ACC112 (cell line): Measurements from ENCODE around the gene KRT80.

Source experiments
- H2AFZ ChIP-seq: fragments of 200-600 bp; sonication (generic); one replicate; pipeline ENCODE4 v1.6.0; 2017; ENCODE audit warnings: antibody characterized with exemption, low read length; ENCODE audit not compliant: unreplicated experiment
- H3K27ac ChIP-seq: fragments of 200-600 bp; sonication (generic); 2 replicates; pipeline ENCODE4 v1.5.1; 2014; ENCODE audit warnings: low read depth, mild to moderate bottlenecking, antibody characterized with exemption, low read length, moderate library complexity
- H3K27me3 ChIP-seq: fragments of 200-600 bp; sonication (generic); 2 replicates; pipeline ENCODE4 v1.6.1; 2014; ENCODE audit warnings: mild to moderate bottlenecking, antibody characterized with exemption, low read length, moderate library complexity, mixed read lengths; ENCODE audit not compliant: insufficient read depth
- H3K36me3 ChIP-seq: fragments of 200-600 bp; sonication (generic); 2 replicates; pipeline ENCODE4 v1.6.1; 2016; ENCODE audit warnings: mild to moderate bottlenecking, antibody characterized with exemption, low read length, moderate library complexity, mixed read lengths; ENCODE audit not compliant: insufficient read depth
- H3K4me1 ChIP-seq: fragments of 200-600 bp; sonication (generic); one replicate; pipeline ENCODE4 v1.6.1; 2016; ENCODE audit warnings: low read length, mixed read lengths; ENCODE audit not compliant: insufficient read depth, unreplicated experiment, control insufficient read depth
- H3K4me3 ChIP-seq: fragments of 200-600 bp; sonication (generic); 2 replicates; pipeline ENCODE4 v1.5.1; 2014; ENCODE audit warnings: mild to moderate bottlenecking, low read depth, low read length
- H3K79me2 ChIP-seq: fragments of 200-600 bp; sonication (generic); one replicate; pipeline ENCODE4 v1.6.0; 2016; ENCODE audit warnings: low read length; ENCODE audit not compliant: control insufficient read depth, unreplicated experiment, insufficient read depth

The KRT80 gene

GRCh38 chr12:52160200-52160599 lies 31.6 kb downstream of the KRT80 start:
- Histone ChIP-seq H3K36me3 (no peaks in the 10 kb centered on the region), H3K4me1 (peaks cover 19% of the 10 kb centered on the region), H3K79me2 (no peaks in the 10 kb centered on the region), H2AFZ (no peak overlapping the region), H3K4me3 (no peak overlapping the region), H3K27me3 (no peaks in the 10 kb centered on the region), H3K27ac (no peak overlapping the region)

- H3K79me2 ChIP-seq = no peaks in the 10 kb centered on the region
- H2AFZ ChIP-seq = no peak overlapping the region
- no peaks in the 10 kb centered on the region for H3K27me3 ChIP-seq
- no peak overlapping the region for H3K4me3 ChIP-seq
- H3K4me1 ChIP-seq = peaks cover 24% of the 10 kb centered on the region
- H3K27ac ChIP-seq = no peak overlapping the region; the same call in 1 of the 2 replicates
- no peaks in the 10 kb centered on the region for H3K36me3 ChIP-seq
Observed at GRCh38 chr12:52157566-52158150, 34.2 kb downstream of the KRT80 start.

GRCh38 chr12:52156757-52157565 lies 34.9 kb downstream of the KRT80 start:
- no peak overlapping the region for H3K4me3 ChIP-seq
- no peak overlapping the region; the same call in 1 of the 2 replicates for H3K27ac ChIP-seq
- H2AFZ ChIP-seq = no peak overlapping the region
- H3K79me2 ChIP-seq = no peaks in the 10 kb centered on the region
- peaks cover 29% of the 10 kb centered on the region for H3K4me1 ChIP-seq
- H3K27me3 ChIP-seq = no peaks in the 10 kb centered on the region
- H3K36me3 ChIP-seq = no peaks in the 10 kb centered on the region

- peaks cover 34% of the 10 kb centered on the region for H3K4me1 ChIP-seq
Observed at GRCh38 chr12:52156311-52156710, 35.5 kb downstream of the KRT80 start.

GRCh38 chr12:52155048-52155868 lies 36.6 kb downstream of the KRT80 start:
- no peaks in the 10 kb centered on the region for H3K27me3 ChIP-seq
- no peak overlapping the region for H3K4me3 ChIP-seq
- H3K4me1 ChIP-seq = peaks cover 34% of the 10 kb centered on the region
- H3K79me2 ChIP-seq = no peaks in the 10 kb centered on the region
- H3K36me3 ChIP-seq = no peaks in the 10 kb centered on the region
- no peak overlapping the region for H2AFZ ChIP-seq
- H3K27ac ChIP-seq = peak overlapping the region; percentile 56

More at GRCh38 chr12:52156311-52156710, 35.5 kb downstream of the KRT80 start:
- H3K27ac ChIP-seq = no peak overlapping the region
- no peaks in the 10 kb centered on the region for H3K27me3 ChIP-seq
- no peak overlapping the region for H2AFZ ChIP-seq
- no peaks in the 10 kb centered on the region for H3K79me2 ChIP-seq
- no peak overlapping the region for H3K4me3 ChIP-seq
- no peaks in the 10 kb centered on the region for H3K36me3 ChIP-seq

GRCh38 chr12:52152905-52153317 lies 38.9 kb downstream of the KRT80 start:
- peak overlapping the region; percentile 33; the same call in 1 of the 2 replicates for H3K4me3 ChIP-seq
- H3K4me1 ChIP-seq = peaks cover 49% of the 10 kb centered on the region
- H3K36me3 ChIP-seq = no peaks in the 10 kb centered on the region
- H2AFZ ChIP-seq = no peak overlapping the region
- H3K27me3 ChIP-seq = no peaks in the 10 kb centered on the region
- H3K79me2 ChIP-seq = no peaks in the 10 kb centered on the region
- H3K27ac ChIP-seq = peak overlapping the region; percentile 99; the same call in 1 of the 2 replicates

- Histone ChIP-seq H2AFZ (peak overlapping the region; percentile 14), H3K27me3 (no peaks in the 10 kb centered on the region), H3K36me3 (no peaks in the 10 kb centered on the region), H3K27ac (peak overlapping the region; percentile 99), H3K4me3 (peak overlapping the region; percentile 33; the same call in 1 of the 2 replicates), H3K79me2 (no peaks in the 10 kb centered on the region), H3K4me1 (peaks cover 55% of the 10 kb centered on the region)
Observed at GRCh38 chr12:52151837-52152783, 39.7 kb downstream of the KRT80 start.

GRCh38 chr12:52151153-52151836 lies 40.5 kb downstream of the KRT80 start:
- no peaks in the 10 kb centered on the region for H3K36me3 ChIP-seq
- H3K79me2 ChIP-seq = peaks cover 8% of the 10 kb centered on the region
- H3K27me3 ChIP-seq = no peaks in the 10 kb centered on the region
- H3K4me1 ChIP-seq = peaks cover 61% of the 10 kb centered on the region
- peak overlapping the region; percentile 10 for H2AFZ ChIP-seq
- H3K4me3 ChIP-seq = no peak overlapping the region
- peak overlapping the region; percentile 99 for H3K27ac ChIP-seq

- no peak overlapping the region for H3K4me3 ChIP-seq
- no peaks in the 10 kb centered on the region for H3K36me3 ChIP-seq
- H3K27ac ChIP-seq = peak overlapping the region; percentile 99
- H2AFZ ChIP-seq = no peak overlapping the region
- H3K4me1 ChIP-seq = peaks cover 61% of the 10 kb centered on the region
- no peaks in the 10 kb centered on the region for H3K27me3 ChIP-seq
- H3K79me2 ChIP-seq = peaks cover 8% of the 10 kb centered on the region
Observed at GRCh38 chr12:52149651-52150241, 42.1 kb downstream of the KRT80 start.
